Measurements from ENCODE around the gene PDE4C. TPM values are rescaled to one million over a fixed set of nuclear protein-coding genes. Genes with fewer than 3 reads are reported as not detected.
"Not testable (repeated sequence)": the region's sequence is repeated elsewhere in the genome, so short reads cannot be mapped to it uniquely, and the experiment has no call there.

Gene PDE4C
- total and polyA plus RNA-seq, 4 donors: 0.88 to 2.6 (median 1.4) TPM

DNA sequence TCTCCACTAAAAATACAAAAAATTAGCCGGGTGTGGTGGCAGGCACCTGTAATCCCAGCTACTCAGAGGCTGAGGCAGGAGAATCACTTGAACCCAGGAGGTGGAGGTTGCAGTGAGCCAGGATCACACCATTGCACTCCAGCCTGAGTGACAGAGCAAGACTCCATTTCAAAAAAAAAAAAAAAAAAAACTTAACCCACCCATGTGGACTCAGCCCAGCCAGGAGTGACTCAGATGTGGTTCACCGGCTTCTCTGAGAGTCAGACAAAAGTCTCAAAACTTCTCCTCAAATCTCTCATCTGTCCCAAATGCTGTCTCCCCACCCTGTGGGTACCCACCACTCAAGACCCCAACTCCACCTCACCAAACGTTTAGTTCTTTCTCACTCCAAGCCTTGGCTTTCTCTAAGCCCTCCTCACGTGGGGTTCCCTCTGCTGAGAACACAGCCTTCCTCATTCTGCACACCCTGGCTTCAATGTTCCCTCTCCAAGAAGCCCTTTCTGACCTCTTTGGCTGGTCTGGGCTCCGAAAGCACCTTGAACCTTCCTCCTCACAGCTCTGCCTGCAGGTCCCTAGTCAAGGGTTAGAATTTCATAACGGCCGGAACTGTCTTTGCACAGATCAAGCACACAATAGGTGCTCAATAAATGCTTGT lies 11.3 kb downstream of the PDE4C start:
- H3K4me1 ChIP-seq (ENCODE audit: control insufficient read depth, insufficient read depth, low read length): no peaks in the 10 kb centered on the region
- no peak for DNase-seq (ENCODE audit: low read depth in 4 of 6, low spot score in 6 of 6)
- H3K27ac ChIP-seq (ENCODE audit: low read depth, low read length): no peak overlapping the region
- H3K36me3 ChIP-seq (ENCODE audit: control insufficient read depth, insufficient read depth, low read length): peaks cover 5% of the 10 kb centered on the region
- 67% methylated on average over 4 of the region's 7 CpGs for WGBS (ENCODE audit: insufficient coverage)
- peaks cover 6% of the 10 kb centered on the region for H3K27me3 ChIP-seq (ENCODE audit: control insufficient read depth, insufficient read depth, low read length)
- no peak overlapping the region for H3K4me3 ChIP-seq (ENCODE audit: low read depth, low read length)
- H3K9me3 ChIP-seq (ENCODE audit: control insufficient read depth, insufficient read depth, low read length): no peaks in the 10 kb centered on the region

DNA sequence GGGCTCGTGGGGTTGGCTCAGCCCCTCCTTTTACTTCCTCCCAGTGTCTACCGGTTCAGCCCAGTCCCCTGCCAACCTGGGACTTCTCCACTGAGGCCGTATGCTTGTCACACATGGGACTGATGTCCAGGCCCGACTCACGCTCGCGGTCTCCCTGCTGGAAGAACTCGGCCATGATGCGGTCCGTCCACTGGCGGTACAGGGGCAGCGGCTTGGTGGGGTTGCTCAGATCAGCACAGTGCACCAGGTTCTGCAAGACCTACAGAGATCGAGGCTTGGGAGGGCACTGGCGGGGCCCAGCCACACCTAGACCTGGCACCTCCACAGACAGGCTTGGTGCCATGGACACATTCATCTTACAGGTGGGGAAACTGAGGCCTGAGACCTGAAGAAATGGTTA lies 14.6 kb downstream of the PDE4C start:
- H3K27me3 ChIP-seq (ENCODE audit: control insufficient read depth, insufficient read depth, low read length): peaks cover 7% of the 10 kb centered on the region
- no peak overlapping the region for H3K27ac ChIP-seq (ENCODE audit: low read depth, low read length)
- H3K9me3 ChIP-seq (ENCODE audit: control insufficient read depth, insufficient read depth, low read length): no peaks in the 10 kb centered on the region
- H3K36me3 ChIP-seq (ENCODE audit: control insufficient read depth, insufficient read depth, low read length): peaks cover 3% of the 10 kb centered on the region
- 85% methylated on average over 14 of the region's 14 CpGs for WGBS (ENCODE audit: insufficient coverage)
- DNase-seq (ENCODE audit: low read depth in 4 of 6, low spot score in 6 of 6): no peak
- no peak overlapping the region for H3K4me3 ChIP-seq (ENCODE audit: low read depth, low read length)
- H3K4me1 ChIP-seq (ENCODE audit: control insufficient read depth, insufficient read depth, low read length): no peaks in the 10 kb centered on the region

DNA sequence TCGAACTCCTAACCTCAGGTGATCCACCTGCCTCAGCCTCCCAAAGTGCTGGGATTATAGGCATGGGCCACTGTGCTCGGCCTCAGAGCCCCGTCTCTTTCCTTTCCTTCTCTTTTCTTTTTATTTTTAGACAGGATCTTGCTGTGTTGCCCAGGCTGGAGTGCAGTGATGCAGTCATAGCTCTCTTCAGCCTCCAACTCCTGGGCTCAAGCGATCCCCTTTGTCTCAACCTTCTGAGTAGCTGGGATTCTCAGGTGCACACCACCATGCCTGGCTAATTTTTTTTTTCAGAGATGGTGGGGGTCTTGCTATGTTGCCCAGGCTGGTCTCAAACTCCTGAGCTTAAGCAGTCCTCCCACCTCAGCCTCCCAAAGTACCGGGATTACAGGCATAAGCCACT lies 16.3 kb downstream of the PDE4C start:
- not testable (repeated sequence) for H3K27ac ChIP-seq (ENCODE audit: low read depth, low read length); H3K4me3 ChIP-seq (ENCODE audit: low read depth, low read length); DNase-seq (ENCODE audit: low read depth in 4 of 6, low spot score in 6 of 6); H3K36me3 ChIP-seq (ENCODE audit: control insufficient read depth, insufficient read depth, low read length); H3K9me3 ChIP-seq (ENCODE audit: control insufficient read depth, insufficient read depth, low read length); H3K27me3 ChIP-seq (ENCODE audit: control insufficient read depth, insufficient read depth, low read length)
- peaks cover 13% of the 10 kb centered on the region for H3K4me1 ChIP-seq (ENCODE audit: control insufficient read depth, insufficient read depth, low read length)
- WGBS (ENCODE audit: insufficient coverage): 100% methylated on average over 2 of the region's 5 CpGs

DNA sequence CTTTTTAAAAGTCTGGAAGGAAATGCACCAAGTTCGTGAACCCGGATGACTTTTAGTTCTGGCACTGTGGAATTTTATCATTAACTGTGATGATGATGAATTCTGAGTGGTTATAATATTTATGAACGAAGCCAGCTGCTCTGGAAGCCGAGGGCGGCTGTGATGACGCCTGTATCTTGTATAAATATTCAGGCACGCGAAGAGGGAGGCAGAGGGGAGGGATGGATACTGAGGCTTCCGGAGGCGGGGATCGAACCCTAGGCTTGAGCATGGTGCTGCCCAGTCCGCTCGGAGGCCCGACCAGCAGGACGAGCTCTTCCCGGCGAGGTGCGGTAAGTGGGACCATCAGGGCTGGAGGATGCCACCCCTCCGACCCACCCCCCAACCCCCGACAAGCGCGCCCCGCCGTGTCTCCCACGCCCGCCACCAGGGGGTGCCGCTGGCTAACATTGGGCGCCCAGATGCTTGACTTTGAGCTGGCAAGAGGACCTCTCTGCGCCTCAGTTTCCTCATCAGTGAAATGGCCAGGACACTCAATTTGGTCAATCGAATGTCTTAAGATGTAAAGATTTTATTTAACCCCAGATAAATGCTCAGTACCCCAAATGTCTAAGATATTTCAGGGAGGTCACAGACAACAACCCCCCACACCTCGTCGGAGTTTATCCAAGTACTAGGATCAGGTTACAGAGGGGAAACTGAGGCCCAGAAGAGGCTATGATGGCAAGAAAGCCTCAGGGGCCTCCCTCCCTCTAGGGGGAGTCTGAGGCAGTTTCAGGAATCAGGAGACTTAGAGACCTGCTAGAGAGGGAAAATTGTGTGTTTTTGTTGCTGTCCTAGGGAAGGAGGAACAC lies 17.9 kb downstream of the PDE4C start:
- Histone ChIP-seq H3K36me3 (ENCODE audit: control insufficient read depth, insufficient read depth, low read length) (peaks cover 3% of the 10 kb centered on the region), H3K9me3 (ENCODE audit: control insufficient read depth, insufficient read depth, low read length) (no peaks in the 10 kb centered on the region), H3K27ac (ENCODE audit: low read depth, low read length) (no peak overlapping the region), H3K4me3 (ENCODE audit: low read depth, low read length) (no peak overlapping the region), H3K4me1 (ENCODE audit: control insufficient read depth, insufficient read depth, low read length) (peaks cover 23% of the 10 kb centered on the region), H3K27me3 (ENCODE audit: control insufficient read depth, insufficient read depth, low read length) (peaks cover 7% of the 10 kb centered on the region)
- DNase-seq (ENCODE audit: low read depth in 4 of 6, low spot score in 6 of 6): no peak
- WGBS (ENCODE audit: insufficient coverage): 28% methylated on average over 16 of the region's 32 CpGs

DNA sequence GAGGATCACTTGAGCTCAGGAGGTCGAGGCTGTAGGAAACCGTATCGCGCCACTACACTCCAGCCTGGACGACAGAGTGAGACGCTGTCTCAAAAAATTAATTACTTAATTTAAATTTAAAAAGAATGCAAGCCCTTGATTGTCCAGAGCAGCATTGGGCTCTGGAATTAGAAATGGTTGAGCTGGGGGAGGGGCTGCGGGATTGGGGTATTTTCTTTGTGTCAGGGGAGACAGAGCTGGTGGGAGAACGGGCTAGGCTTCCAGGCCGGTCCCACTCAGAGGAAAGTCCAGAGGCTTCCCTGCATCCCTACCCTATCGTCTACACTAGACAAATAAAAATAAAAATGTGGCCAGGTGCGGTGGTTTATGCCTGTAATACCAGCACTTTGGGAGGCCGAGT lies 20.2 kb downstream of the PDE4C start:
- DNase-seq (ENCODE audit: low read depth in 4 of 6, low spot score in 6 of 6): peak in 1 of 6 donors; percentile 16
- H3K27ac ChIP-seq (ENCODE audit: low read depth, low read length): peak overlapping the region; percentile 99
- 90% methylated on average over 2 of the region's 12 CpGs for WGBS (ENCODE audit: insufficient coverage)
- H3K36me3 ChIP-seq (ENCODE audit: control insufficient read depth, insufficient read depth, low read length): peaks cover 10% of the 10 kb centered on the region
- H3K4me1 ChIP-seq (ENCODE audit: control insufficient read depth, insufficient read depth, low read length): peaks cover 39% of the 10 kb centered on the region
- no peak overlapping the region for H3K4me3 ChIP-seq (ENCODE audit: low read depth, low read length)
- no peaks in the 10 kb centered on the region for H3K9me3 ChIP-seq (ENCODE audit: control insufficient read depth, insufficient read depth, low read length)
- peaks cover 7% of the 10 kb centered on the region for H3K27me3 ChIP-seq (ENCODE audit: control insufficient read depth, insufficient read depth, low read length)

DNA sequence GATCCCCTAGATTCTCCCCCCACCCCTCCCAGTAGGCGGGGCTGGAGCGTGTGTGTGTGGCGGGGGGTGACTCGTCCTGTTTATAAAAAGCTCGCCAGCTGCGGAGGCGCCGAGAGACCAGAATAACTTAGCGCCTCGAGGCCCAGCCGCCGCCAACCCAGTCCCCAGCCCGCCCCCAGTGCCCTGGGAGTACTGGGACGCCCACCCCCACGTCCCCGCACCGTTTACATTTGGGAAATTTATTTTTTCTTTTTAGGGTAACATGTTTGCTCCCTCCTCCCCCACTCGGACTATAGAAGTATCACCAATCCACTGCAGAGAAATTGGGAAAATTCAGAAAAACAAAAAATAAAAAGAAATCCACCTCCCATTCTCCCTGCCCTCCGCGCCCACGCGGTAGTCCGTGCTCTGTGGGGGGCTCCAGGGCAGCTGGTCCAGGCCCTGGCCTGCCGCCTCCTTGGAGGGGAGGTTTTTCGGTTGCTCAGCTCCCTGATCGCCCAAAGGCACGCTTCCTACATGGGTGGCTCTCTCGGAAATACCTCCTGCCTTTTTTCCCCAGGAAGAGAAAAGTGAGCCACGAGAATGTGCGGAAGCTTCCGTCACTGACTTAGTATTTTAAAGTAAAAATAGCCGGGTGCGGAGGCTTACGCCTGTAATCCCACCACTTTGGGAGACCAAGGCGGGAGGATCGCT lies 20.9 kb downstream of the PDE4C start:
- peaks cover 39% of the 10 kb centered on the region for H3K4me1 ChIP-seq (ENCODE audit: control insufficient read depth, insufficient read depth, low read length)
- H3K27me3 ChIP-seq (ENCODE audit: control insufficient read depth, insufficient read depth, low read length): peaks cover 5% of the 10 kb centered on the region
- peak overlapping the region; percentile 99 for H3K27ac ChIP-seq (ENCODE audit: low read depth, low read length)
- DNase-seq (ENCODE audit: low read depth in 4 of 6, low spot score in 6 of 6): peak in 4 of 6 donors; percentile 35 to 94 (median 68)
- peak overlapping the region; percentile 76 for H3K4me3 ChIP-seq (ENCODE audit: low read depth, low read length)
- H3K9me3 ChIP-seq (ENCODE audit: control insufficient read depth, insufficient read depth, low read length): no peaks in the 10 kb centered on the region
- WGBS (ENCODE audit: insufficient coverage): 7% methylated on average over 21 of the region's 36 CpGs
- peaks cover 15% of the 10 kb centered on the region for H3K36me3 ChIP-seq (ENCODE audit: control insufficient read depth, insufficient read depth, low read length)

DNA sequence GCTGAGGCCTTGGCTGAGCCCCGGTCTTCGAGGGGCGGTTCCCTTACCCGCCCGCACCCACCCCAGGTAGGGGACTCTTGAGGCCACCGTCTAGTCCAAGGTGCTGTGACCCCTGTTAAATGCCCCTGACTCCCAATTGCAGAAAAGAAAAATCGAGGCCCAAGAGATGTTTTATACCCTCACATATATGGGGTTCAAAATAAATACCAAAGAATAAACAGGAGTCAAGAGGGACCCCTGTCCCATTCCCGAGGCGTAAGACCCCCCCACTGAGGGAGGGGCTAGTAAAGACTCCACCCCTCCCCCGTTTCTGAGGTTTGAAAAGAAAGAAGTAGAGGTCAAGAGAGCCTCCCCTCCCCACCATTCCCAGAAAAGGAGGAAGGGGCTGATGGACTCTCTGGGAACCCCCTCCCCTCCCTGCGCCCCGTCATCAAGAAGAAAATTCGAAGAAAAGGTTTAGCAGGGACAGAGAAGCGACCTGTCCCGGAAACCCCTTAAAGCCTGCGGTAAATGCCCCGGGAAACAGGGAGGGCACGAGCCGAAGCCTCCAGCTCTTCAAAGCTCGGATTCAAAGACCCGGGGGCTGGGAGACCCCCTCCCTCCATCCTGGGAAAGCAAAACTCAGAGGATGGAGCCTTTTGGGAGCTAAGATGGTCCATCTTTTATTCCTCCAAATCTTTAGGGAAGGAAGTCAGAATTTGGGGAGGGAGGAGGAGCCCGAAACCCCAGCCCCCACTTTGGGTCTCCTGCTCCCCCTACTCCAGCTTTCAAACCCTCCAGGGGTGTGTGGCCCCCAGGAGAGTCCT lies 21.6 kb downstream of the PDE4C start:
- 0% methylated on average over 14 of the region's 22 CpGs for WGBS (ENCODE audit: insufficient coverage)
- peak in 4 of 6 donors; percentile 57 to 96 (median 76) for DNase-seq (ENCODE audit: low read depth in 4 of 6, low spot score in 6 of 6)
- peaks cover 23% of the 10 kb centered on the region for H3K36me3 ChIP-seq (ENCODE audit: control insufficient read depth, insufficient read depth, low read length)
- H3K27ac ChIP-seq (ENCODE audit: low read depth, low read length): peak overlapping the region; percentile 99
- H3K4me3 ChIP-seq (ENCODE audit: low read depth, low read length): peak overlapping the region; percentile 76
- H3K4me1 ChIP-seq (ENCODE audit: control insufficient read depth, insufficient read depth, low read length): peaks cover 39% of the 10 kb centered on the region
- peaks cover 5% of the 10 kb centered on the region for H3K27me3 ChIP-seq (ENCODE audit: control insufficient read depth, insufficient read depth, low read length)
- H3K9me3 ChIP-seq (ENCODE audit: control insufficient read depth, insufficient read depth, low read length): no peaks in the 10 kb centered on the region

DNA sequence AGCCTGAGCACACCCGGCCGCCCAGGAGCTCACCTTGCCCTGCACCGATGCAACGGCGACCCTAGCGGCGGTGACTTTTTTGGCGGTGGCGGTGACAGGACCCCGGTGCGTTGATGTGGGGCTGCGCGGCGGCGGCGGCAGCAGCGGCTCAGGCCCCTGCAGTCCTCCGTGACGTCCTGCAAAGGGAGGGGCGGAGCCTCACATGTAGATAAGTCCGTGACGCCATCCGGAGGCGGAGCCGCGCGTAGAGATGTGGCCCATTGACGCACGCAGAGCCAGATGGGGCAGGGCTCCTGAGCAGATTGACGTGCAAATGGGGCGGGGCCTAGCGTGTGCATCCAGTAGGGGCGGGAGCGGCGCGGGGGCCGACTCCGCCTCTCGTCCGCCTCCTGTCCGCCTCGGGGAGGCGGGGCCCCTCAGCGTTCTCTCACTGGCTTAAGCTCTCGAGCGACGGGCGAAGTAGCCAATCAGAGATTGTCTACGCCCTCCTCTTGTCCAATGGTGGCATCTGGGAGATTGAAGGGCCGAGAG lies 22.3 kb downstream of the PDE4C start, which contains the start of gene RAB3A:
Gene RAB3A, minus strand, starts transcription at position 180 of the 531 bp plus-strand sequence. CDS start 1,302 bp downstream, outside the sequence.
- peak within 1 kb of the TSS; percentile 99 for H3K27ac ChIP-seq (ENCODE audit: low read depth, low read length)
- DNase-seq (ENCODE audit: low read depth in 4 of 6, low spot score in 6 of 6): peak; percentile 98 to 100 (median 100)
- WGBS (ENCODE audit: insufficient coverage): under 1% methylated on average over 49 of the region's 50 CpGs
- H3K27me3 ChIP-seq (ENCODE audit: control insufficient read depth, insufficient read depth, low read length): peaks cover 5% of the 10 kb centered on the region
- H3K4me1 ChIP-seq (ENCODE audit: control insufficient read depth, insufficient read depth, low read length): peaks cover 39% of the 10 kb centered on the region
- peaks cover 30% of the 10 kb centered on the region for H3K36me3 ChIP-seq (ENCODE audit: control insufficient read depth, insufficient read depth, low read length)
- H3K4me3 ChIP-seq (ENCODE audit: low read depth, low read length): peak within 1 kb of the TSS; percentile 92
- no peaks in the 10 kb centered on the region for H3K9me3 ChIP-seq (ENCODE audit: control insufficient read depth, insufficient read depth, low read length)
